ENCODE measurements around the gene SAMD15.
"Not testable (repeated sequence)": the region's sequence is repeated elsewhere in the genome, so short reads cannot be mapped to it uniquely, and the experiment has no call there.

The SAMD15 gene

GRCh38 chr14:77376771-77377501, at the start of gene SAMD15, which contains the start of gene TMED8:
Gene SAMD15, plus strand, starts transcription at chr14:77377379. Its CDS starts 40 bp downstream, at chr14:77377419.
Gene TMED8, minus strand, starts transcription at chr14:77377094. Its CDS starts 41 bp downstream, at chr14:77377053.
- peak; percentile 82 for DNase-seq

GRCh38 chr14:77329872-77330271, 47.3 kb upstream of the SAMD15 start:
- no peak for DNase-seq

- no peak for DNase-seq
These were observed 41.6 kb upstream of the SAMD15 start for GRCh38 chr14:77335576-77335975.

GRCh38 chr14:77337255-77337654, 39.9 kb upstream of the SAMD15 start:
- DNase-seq, result not testable (repeated sequence)

- DNase-seq, result no peak
These were observed 39.3 kb upstream of the SAMD15 start for GRCh38 chr14:77337880-77338279.

- no peak for DNase-seq
These were observed 38.9 kb upstream of the SAMD15 start for GRCh38 chr14:77338302-77338701.

- no peak for DNase-seq
These were observed 37.8 kb upstream of the SAMD15 start for GRCh38 chr14:77339407-77339806.

GRCh38 chr14:77340389-77340788, 36.8 kb upstream of the SAMD15 start:
- DNase-seq, result no peak

GRCh38 chr14:77342726-77343397, 34.3 kb upstream of the SAMD15 start:
- no peak for DNase-seq

- no peak for DNase-seq
These were observed 33.5 kb upstream of the SAMD15 start for GRCh38 chr14:77343662-77344061.

- no peak for DNase-seq
These were observed 32.7 kb upstream of the SAMD15 start for GRCh38 chr14:77344377-77344996.

- no peak for DNase-seq
These were observed 30.7 kb upstream of the SAMD15 start for GRCh38 chr14:77346495-77346894.

- no peak for DNase-seq
These were observed 29.4 kb upstream of the SAMD15 start for GRCh38 chr14:77347751-77348150.

- DNase-seq, result no peak
These were observed 23.6 kb upstream of the SAMD15 start for GRCh38 chr14:77353469-77354141.

- DNase-seq, result no peak
These were observed 21.4 kb upstream of the SAMD15 start for GRCh38 chr14:77355811-77356210.

- DNase-seq, result no peak
These were observed 20.3 kb upstream of the SAMD15 start for GRCh38 chr14:77356899-77357298.

- DNase-seq, result no peak
These were observed 17.6 kb upstream of the SAMD15 start for GRCh38 chr14:77359626-77360025.

GRCh38 chr14:77364146-77364545, 13.0 kb upstream of the SAMD15 start:
- no peak for DNase-seq

- DNase-seq, result no peak
These were observed 7.9 kb upstream of the SAMD15 start for GRCh38 chr14:77369285-77369684.

- no peak for DNase-seq
These were observed 4.8 kb upstream of the SAMD15 start for GRCh38 chr14:77372304-77372841.

- no peak for DNase-seq
These were observed 1.8 kb upstream of the SAMD15 start for GRCh38 chr14:77375164-77375950.

Measured in stimulated activated CD4-positive, alpha-beta T cell treated with anti-CD3 and anti-CD28 coated beads, Interleukin-12 subunit alpha, Interleukin-12 subunit beta, amount 100 ng/mL, for 4 hours (primary cell).